Dedifferentiated amniotic fluid mesenchymal stem cell (primary cell): ENCODE measurements around the gene SLC31A1.
"Not testable (repeated sequence)": the region's sequence is repeated elsewhere in the genome, so short reads cannot be mapped to it uniquely, and the experiment has no call there.

Source experiments
- DNase-seq: peaks from one replicate; pipeline ENCODE4 v3.0.0-alpha.2; 2016; ENCODE audit errors: extremely low spot score

Gene SLC31A1

DNA sequence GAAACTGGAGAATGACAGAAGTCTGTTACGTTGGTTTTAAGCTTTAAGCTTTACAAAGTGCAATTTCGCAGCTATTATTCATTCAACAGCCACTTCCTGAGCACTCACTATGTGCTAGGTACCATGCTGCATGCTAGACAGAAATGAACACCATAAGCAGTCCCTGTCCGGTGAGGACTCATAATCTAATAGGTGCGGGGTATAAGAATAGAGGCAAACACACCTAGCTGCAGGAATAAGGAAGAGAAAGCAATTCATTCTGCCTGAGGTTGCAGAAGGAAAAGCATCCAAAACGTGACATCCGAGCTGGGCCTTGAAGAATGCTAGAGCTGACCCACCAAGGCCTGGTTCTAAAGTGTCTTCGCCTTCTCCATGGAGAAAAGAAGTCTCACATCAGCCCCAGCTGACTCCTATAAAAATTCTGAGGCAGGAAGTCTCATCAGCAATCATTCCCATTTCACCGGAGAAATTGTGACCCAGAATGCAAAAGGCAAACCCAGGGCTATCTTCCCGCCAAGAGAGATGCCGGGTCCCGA, 809 bp upstream of the SLC31A1 start:
- DNase-seq = no peak

DNA sequence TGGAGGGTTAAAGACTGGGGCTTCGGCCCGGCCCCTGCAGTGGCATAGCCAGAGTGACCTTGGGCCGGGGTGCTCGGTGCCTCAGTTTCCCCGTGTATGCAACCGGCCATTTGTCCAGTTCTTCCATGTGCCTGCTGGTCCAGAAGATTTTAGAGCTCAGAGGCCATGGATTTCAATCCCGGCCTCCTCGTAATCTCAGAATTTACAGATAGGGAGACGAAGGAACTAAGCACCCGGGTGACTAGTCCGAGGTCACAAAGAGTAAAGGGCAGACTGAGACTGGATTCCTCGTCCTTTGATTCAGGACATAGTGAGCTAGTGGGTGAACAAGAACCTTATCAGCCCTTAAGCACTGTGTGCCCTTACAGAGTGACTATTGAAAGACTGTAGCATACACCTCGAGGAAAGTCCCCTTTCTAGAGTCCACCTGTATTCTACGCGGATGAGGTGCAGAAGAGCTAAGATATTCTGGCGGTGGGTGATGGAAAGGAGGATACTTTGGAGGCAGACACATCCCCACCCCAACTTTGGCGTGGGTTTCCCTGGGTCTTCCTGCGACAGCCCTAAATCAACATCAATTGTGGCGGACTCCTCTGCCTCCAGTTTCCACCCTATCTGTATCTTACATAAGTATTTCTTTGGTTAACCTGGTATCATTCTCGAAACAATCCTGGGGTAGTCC, 597 bp downstream of the SLC31A1 start:
- DNase-seq = no peak

DNA sequence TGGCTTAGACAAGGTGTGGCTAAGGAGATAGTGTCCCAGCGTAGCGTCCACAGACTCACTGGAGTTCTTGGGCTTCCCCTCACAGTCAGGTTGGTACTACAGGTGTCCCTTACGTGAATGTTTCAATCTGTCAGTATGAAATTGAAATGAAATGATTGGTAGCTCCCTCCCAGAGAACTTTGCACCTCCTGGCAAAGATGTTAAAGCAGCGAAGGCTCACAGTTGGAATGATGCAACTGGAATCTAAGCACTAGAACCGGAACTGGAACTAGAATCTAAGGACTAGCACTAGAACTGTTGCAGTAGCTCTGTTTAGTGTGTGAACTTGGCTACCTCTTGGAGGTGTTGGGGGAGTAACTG, 1.1 kb downstream of the SLC31A1 start:
- no peak for DNase-seq

DNA sequence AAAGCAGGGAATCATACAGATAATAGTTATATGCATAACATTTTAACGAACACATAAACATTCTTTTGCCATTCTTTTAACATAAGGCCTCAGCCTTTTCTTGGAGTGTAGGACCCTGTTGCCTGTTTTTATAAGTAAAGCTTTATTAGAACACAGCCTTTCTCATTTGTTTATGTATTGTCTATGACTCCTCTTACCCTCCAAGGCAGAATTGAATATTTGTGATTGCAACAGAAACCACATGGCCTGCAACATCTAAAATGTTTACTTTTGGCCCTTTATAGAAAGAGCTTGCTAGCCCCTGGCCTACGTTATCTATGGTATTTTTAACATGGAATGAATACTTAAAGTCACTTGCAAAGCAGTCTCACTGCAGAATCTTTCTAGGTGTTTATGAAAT, 2.6 kb downstream of the SLC31A1 start:
- no peak for DNase-seq

DNA sequence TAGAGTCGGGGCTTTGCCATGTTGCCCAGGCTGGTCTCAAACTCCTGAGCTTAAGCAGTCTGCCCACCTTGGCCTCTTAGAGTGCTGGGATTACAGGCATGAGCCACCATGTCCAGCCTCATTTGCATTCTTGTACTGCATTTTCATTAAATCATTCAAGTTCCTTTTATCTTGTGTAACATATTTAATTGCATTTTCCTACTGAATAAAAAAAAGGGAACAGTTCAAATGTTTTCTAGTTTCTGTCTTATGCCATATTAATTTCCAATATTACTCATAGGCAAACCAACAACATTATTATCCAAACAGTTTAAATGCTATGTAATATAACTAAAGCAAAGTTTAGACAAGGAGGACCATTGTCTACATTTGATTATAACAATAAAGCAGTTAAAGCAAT, 6.1 kb downstream of the SLC31A1 start:
- DNase-seq = no peak

DNA sequence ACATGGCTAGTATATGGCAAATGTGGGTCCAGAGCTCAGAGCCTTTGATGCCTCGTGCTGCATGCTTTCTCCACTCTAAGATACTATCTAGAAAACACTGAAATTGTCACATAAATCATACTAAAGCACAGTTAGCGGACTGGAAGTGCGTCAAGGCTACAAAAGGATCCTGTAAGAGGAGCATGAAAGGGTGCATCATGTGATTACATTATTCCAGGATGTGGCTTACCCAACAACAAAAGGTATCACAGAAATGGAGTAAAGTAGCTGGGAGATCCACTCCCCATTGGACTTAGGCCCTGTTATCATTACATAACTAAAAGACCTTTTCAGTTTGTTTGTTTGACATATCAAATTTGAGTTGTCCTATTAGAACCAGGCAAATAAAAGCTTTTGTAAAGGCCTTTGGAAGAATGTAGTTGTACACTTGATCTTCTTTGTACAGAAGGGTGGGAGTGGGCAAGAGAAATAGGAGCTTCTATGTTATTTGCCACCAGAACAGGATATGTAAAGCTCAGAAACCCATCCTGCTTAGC, 6.9 kb downstream of the SLC31A1 start:
- DNase-seq = no peak

DNA sequence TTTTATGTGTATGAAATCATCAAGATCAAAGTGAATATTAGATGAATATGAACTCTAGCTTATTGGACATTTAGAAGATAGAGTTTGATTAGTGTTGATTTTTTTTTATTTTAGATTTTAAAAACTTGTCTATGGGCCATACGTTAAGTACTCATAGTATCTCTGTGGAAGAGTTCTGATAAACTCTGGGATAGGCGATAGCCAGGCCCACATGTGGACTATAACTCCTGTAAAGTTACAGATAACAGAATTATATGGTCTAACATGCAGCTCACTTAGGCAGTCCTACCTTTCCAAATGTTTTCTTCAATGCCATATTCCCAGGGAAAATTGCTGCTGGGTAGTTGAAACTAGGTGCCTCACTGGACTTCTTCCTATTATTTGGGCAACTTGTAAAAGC, 10.4 kb downstream of the SLC31A1 start:
- DNase-seq = no peak

DNA sequence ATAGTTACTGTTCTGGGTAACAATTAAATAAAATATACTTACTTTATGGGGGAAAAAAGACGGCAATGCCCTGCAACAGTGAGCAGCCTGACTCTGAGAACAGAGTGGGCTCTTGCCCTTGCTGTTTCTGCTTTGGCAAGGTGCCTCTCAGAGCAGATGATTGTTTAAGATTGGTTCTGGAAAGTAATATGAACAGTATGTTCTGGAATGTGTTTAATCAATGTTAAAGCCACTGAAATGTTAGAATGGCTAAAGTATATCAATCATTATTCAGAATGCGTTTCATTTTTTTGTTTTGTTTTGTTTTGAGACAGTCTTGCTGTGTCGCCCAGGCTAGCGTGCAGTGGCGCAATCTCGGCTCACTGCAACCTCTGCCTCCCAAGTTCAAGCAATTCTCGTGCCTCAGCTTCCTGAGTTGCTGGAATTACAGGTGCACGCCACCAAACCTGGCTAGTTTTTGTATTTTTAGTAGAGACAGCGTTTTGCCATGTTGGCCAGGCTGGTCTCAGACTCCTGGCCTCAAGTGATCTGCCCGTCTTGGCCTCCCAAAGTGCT, 14.4 kb downstream of the SLC31A1 start:
- not testable (repeated sequence) for DNase-seq

DNA sequence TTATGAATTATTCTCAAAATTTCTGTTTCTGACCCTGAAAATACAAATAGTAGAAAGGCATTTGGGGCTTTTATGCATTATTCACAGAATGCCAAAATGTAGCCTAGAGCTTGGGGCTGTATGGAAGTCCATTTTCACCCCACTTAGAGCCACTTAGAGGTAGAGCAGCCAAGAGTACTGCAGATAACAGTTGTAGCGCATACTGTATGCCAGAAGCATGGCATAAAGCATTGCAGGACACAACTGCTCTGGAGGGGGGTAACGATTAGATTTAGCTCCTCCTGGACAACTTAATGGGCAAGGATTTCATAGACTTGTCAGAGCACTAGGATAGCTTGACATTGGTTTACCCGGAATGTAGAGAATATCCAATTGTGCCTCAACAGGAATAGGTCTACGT, 15.7 kb downstream of the SLC31A1 start:
- DNase-seq = no peak

DNA sequence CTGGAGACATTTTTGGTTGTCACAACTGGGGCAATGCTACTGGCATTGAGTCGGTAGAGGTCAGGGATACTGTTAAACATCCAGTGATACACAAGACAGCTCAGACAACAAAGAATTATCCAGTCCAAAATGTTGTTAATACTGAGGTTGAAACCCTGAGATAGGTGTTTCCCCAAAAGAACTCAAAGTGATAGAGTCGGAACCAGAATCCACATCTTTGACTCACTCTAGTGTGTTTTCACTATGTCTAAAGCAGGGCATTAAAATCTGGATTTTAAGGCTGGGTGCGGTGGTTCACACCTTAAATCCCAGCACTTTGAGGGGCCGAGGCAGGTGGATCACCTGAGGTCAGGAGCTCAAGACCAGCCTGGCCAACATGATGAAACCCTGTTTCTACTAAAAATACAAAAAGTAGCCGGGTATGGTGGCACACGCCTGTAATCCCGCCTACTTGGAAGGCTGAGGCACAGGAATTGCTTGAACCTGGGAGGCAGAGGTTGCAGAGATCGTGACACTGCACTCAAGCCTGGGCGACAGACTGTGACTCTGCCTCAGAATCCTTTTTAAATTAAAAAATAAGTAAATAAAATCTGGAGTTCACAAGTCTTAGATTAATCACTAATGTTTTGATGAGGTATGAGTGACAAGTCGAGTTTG, 17.0 kb downstream of the SLC31A1 start:
- no peak for DNase-seq

DNA sequence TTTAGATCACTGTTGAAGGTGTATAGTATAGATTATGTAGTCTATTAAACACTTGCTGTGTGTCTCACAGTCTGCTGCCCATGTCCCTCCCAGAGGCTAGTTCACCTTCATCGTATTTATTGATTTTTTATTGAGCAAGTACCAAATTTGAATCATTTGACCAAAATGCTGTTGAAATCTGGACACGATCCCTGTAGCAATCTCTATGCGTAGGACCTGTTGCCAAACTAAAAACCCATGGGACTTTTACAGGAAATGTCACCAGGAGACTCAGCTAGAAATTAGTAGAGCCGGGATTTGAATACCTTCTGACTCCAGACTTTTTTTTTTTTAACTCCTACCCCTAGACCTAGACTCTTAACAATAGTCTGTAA, 17.5 kb downstream of the SLC31A1 start:
- no peak for DNase-seq

DNA sequence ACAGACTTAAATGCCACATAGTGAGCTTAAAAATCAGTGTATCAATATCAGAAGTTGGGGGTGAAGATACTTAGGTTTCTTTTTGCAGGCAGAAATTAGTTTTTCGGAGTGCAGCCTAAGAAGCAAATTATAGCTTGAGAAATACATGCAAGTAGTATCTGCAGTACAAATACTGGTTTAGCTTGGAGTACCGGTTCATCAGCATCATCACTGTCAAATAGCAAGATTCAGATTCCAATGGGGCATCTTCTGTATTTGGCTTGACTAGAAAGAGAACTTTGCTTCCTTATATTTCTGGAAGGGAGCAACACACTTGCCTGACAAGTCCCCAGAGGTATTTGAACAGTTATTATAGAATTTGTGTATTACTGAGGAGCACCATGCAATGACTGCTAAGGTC, 19.8 kb downstream of the SLC31A1 start:
- DNase-seq = no peak

DNA sequence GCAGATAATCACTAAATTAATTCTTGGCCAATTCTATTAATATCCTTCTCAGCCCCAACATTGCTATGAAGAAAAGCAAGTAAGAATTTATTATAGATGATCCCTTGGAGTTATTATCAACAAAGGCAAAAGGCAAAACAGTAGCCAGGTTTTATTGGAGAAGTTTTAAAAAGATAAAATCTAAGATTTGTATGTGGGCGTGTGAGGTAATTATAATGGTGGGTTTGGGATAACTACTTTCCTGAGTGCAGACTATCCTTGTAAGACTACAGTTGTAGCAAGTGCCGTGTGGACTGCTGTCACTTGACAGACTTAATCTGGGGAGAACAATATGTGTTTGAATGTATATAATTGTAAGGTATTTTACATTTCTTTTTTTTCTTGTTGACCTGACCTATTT, 23.2 kb downstream of the SLC31A1 start:
- no peak for DNase-seq

DNA sequence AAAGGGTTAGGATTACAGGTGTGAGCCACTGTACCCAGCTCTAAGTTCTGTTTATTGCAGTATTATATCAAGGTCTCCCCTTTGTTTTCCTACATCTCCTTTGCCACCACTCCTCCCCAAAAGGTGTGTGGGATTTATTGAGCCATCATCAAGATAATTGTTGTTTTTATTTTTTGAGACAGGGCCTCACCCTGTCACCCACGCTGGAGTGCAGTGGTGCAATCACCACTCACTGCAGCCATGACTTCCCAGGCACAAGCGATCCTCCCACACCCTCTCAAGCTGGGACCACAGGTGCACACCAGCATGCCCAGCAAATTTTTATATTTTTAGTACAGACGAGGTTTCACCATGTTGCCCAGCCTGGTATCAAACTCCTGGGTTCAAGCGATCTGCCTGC, 24.6 kb downstream of the SLC31A1 start:
- DNase-seq = no peak

DNA sequence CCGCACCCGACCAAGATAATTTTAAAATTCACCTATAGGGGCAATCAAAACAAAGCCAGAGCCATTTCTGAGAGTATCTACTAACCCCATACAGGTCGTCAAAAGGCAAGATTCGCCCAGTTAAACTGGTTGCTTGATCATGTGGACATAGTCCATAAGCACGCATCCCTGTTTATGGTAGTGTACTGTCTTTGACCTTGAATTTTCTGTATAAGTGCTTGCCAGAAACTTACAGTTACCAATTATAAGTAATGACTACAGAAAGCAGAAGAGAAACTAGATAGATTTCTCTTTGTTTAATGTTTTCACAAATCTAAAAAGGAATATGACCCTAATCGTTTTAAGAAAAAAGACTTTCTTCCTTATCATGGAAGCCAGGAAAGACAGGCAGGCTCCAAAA, 25.6 kb downstream of the SLC31A1 start:
- DNase-seq = no peak

DNA sequence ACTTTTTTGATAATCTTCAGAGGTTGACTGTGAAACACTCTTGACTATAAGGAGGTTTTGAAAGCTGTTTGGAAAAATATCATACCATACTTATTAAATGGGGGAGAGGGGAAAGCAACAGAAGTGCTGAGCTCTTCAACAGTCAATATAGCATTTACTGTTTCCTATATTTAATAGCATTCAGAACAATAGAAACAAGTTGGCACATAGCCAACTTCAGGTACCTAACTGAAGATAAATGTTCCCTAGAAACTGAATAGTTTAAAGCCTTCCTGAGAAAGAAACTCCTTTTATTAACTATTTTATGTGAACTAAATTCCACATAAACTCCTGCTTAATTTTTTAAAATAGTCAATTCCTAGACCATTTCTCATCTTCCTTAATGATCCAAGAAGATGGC, 26.3 kb downstream of the SLC31A1 start:
- DNase-seq = no peak

DNA sequence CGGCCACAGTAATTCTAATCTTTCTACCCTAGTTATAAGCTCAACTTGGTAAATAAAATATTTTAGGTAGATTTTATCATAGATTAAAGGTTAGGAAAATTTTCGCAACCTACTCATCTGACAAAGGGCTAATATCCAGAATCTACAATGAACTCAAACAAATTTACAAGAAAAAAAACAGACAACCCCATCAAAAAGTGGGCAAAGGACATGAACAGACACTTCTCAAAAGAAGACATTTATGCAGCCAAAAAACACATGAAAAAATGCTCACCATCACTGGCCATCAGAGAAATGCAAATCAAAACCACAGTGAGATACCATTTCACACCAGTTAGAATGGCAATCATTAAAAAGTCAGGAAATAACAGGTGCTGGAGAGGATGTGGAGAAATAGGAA, 28.3 kb downstream of the SLC31A1 start:
- not testable (repeated sequence) for DNase-seq

DNA sequence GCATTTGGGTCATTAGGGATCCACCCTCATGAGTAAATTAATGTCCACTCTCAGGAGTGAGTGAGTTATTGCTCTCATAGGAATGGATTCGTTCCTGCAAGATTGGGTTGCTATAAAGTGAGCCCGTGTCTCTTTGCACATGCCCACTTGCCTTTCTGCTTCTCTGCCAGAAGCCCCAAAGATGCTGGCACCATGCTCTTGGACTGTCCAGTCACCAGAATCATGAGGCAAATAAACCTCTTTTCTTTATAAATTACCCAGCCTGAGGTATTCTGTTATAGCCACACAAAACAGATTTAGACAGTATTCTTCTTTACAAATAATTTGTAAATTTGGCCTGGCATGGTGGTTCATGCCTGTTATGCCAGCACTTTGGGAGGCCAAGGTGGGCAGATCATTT, 29.5 kb downstream of the SLC31A1 start:
- no peak for DNase-seq

DNA sequence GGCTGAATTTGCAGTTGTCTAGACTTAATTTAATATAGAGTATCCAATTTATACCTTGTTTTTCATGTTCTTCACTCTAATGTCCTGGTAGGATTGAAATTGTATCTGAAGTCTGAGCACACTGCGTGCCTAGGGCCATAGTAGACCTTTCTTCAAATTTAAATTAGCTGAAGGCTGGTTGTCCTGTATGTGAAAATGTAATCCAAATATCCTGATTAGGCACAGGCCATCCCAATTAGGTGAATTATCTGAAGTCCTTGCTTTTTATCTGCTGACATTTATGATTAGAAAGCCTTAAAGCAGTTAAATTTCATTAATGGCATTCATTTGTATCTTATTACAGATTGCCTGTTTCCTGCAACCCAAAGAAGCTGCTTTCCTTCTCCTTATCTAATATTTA, 33.6 kb downstream of the SLC31A1 start:
- no peak for DNase-seq

DNA sequence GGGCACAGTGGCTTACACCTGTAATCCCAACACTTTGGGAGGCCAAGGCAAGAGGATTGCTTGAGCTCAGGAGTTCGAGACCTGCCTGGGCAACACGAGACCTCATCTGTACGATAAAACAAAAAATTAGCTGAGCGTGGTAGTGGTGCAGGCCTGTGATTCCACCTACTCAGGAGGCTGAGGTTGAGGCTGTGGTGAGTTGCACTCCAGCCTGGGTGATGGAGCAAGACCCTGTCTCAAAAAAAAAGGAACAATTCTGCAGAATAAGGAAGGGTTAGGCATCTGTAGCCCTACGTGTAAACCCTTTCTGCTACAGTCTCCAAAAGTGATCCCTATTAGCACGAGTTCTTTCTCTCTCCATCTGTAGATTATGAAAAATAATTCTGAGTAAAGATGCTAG, 34.1 kb downstream of the SLC31A1 start:
- DNase-seq = no peak

DNA sequence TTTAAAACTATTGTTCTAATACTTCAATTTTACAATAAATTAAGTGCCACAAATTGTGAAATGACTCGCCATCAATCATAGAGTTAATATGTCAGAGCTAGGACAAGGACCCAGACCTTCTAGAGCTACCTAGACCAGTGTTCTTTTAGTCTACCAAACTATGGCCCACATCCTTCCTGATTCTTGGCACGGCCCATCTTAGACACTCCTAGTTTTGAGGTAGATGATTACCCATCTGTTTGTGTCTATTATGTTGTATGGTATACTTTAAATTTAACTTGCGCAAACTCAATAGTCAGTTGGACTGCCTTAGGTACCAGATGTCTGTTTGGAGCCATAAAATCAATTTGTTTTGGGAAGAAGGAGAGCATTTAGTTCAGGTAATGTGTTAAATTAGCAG, 36.5 kb downstream of the SLC31A1 start:
- no peak for DNase-seq

DNA sequence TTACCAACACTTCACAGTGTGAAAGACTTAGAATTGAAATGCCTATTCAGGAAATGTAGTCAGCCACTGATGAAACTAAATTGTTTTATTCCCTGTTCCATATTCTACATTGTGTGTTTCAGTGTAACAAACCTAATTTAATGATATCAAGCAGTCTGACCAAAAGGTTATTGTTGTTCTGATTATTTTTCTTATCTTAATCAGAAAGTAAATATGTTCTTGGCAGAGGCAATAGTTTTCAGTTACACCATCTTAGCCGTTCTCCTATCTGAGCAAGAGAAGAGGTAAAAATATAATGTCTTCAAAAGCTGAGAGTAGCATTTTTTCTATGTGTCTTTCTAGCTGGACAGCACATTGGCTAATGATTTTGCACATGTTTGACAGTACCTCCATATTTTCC, 36.9 kb downstream of the SLC31A1 start:
- DNase-seq = no peak
